Right lobe of liver (tissue), 6 donors: ENCODE measurements around the gene TNNC1. TPM values are rescaled to one million over a fixed set of nuclear protein-coding genes. Genes with fewer than 3 reads are reported as not detected.

ENCODE experiments used
- ATAC-seq, 4 donors: fragments of 200-7000 bp; cut with Tn5 transposase; one replicate each; pipeline ENCODE4 v1.9.1; 2020; ENCODE audit warnings: mild to moderate bottlenecking in 4 of 4, moderate library complexity in 4 of 4
- DNase-seq, 3 donors: peaks; one replicate each; pipeline ENCODE4 v3.0.0-alpha.2; 2020
- H3K27ac ChIP-seq, 3 donors: fragments of 200-600 bp; one replicate each; pipeline ENCODE4 v1.8.0; 2022
- H3K27me3 ChIP-seq, 2 donors: fragments of 200-600 bp; one replicate each; pipeline ENCODE4 v1.8.0; 2022
- H3K36me3 ChIP-seq, 4 donors: fragments of 200-600 bp; sonication (generic) in 1 of 4; one replicate each; pipeline versions ENCODE4 v1.5.1 to v1.8.0; 2017 to 2022; ENCODE audit warnings: control low read depth in 1 of 4
- H3K4me1 ChIP-seq, 4 donors: fragments of 200-600 bp; sonication (generic) in 1 of 4; one replicate each; pipeline versions ENCODE4 v1.5.1 to v1.8.0; 2017 to 2022; ENCODE audit warnings: control low read depth in 1 of 4
- H3K4me3 ChIP-seq, 3 donors: fragments of 200-600 bp; one replicate each; pipeline ENCODE4 v1.8.0; 2022
- H3K9me3 ChIP-seq, 4 donors: fragments of 200-600 bp; sonication (generic) in 1 of 4; one replicate each; pipeline versions ENCODE4 v1.5.1 to v1.8.0; 2017 to 2022; ENCODE audit warnings: control low read depth in 1 of 4
- CTCF ChIP-seq, 4 donors: fragments of 200-600 bp in 3 of 4; fragments of 450-650 bp in 1 of 4; IDR thresholded peaks; one replicate each; pipeline versions ENCODE4 v1.5.1 to v1.8.0; 2016 to 2022; ENCODE audit warnings: antibody characterized with exemption in 4 of 4, mild to moderate bottlenecking in 2 of 4
- POLR2A ChIP-seq: fragments of 450-650 bp; IDR thresholded peaks from one replicate; pipeline ENCODE4 v1.6.1; 2017; ENCODE audit warnings: antibody characterized with exemption, mild to moderate bottlenecking
- WGBS: methylation state at CpG from one replicate; pipeline ENCODE4 v1.1.6; 2018; ENCODE audit warnings: low coverage, low lambda C conversion rate; ENCODE audit not compliant: insufficient coverage; ENCODE audit errors: missing lambda C conversion rate; 5-methylcytosine and 5-hydroxymethylcytosine counted together
- intact Hi-C, 2 donors: fragments of 100-400 bp; cut with DNase I; formaldehyde crosslinking; loops; one replicate each; pipeline versions ENCODE4 v1.11.2 to v1.14.1; 2022
- total RNA-seq, 6 experiments: library from RNA; depleted of rRNA in 2 of 6; stranded (reverse); fragments of >200 nt in 2 of 6; fragmentation: NEBNext Ultra II Directional in 3 of 6; extraction: Animal tissue kit (Norgen Biotek cat#: 25700) in 3 of 6; gene quantifications; one replicate each; pipeline versions ENCODE4 v1.1.0 to v1.2.4, GENCODE V29; 2016 to 2023
- donor health status: DM: no; HTN: yes; CAD: no.
- donor health status: DM: no; HTN: no; CAD: no.
- donor health status: DM: no; HTN: no; CAD: no.
- donor health status: DM: no; HTN: yes; CAD: no.
- donor health status: DM: no; HTN: yes; CAD: no.

TNNC1 gene
- total RNA-seq, 6 experiments from 2014 or later = 0.55 to 12.2 (median 1.3) TPM

- H3K36me3 ChIP-seq = peaks cover 4 to 47% (median 23%) of the 10 kb centered on the region in 4 donors
- H3K27ac ChIP-seq = no peak overlapping the region
- H3K4me1 ChIP-seq = peaks cover 0 to 4% (median 0%) of the 10 kb centered on the region in 4 donors
- no peak overlapping the region for H3K4me3 ChIP-seq
- ATAC-seq (peak in 1 of 4 donors; percentile 26), DNase-seq (peak in 1 of 3 donors; percentile 46)
- no peaks in the 10 kb centered on the region for H3K9me3 ChIP-seq
- no peak for TF ChIP-seq CTCF (IDR thresholded peaks at IDR 0.05)
- no peak for TF ChIP-seq POLR2A
- 76% methylated on average over 8 of the region's 27 CpGs for WGBS
- H3K27me3 ChIP-seq = no peaks in the 10 kb centered on the region
- intact Hi-C loops = loop anchor here in 1 of 2 donors (10.0 kb wide), 1 partner anchor 194 kb away; no protein-coding TSS in a partner anchor
These were observed 27.2 kb upstream of the TNNC1 start for GRCh38 chr3:52480768-52481715.

GRCh38 chr3:52479877-52480575 lies 26.2 kb upstream of the TNNC1 start:
- ATAC-seq = no peak
- Histone ChIP-seq H3K27ac (no peak overlapping the region), H3K36me3 (peaks cover 4 to 45% (median 25%) of the 10 kb centered on the region in 4 donors), H3K4me1 (peaks cover 0 to 8% (median 0%) of the 10 kb centered on the region in 4 donors), H3K27me3 (no peaks in the 10 kb centered on the region), H3K9me3 (no peaks in the 10 kb centered on the region), H3K4me3 (no peak overlapping the region)
- TF ChIP-seq CTCF (IDR thresholded peaks at IDR 0.05) (no peak), POLR2A (no peak)
- intact Hi-C loops = loop anchor here in 1 of 2 donors (10.0 kb wide), 1 partner anchor 195 kb away; no protein-coding TSS in a partner anchor
- DNase-seq = peak in 1 of 3 donors; percentile 18
- 100% methylated on average over 3 of the region's 16 CpGs for WGBS

GRCh38 chr3:52479037-52479876 lies 25.4 kb upstream of the TNNC1 start:
- Histone ChIP-seq H3K36me3 (peaks cover 4 to 51% (median 27%) of the 10 kb centered on the region in 4 donors), H3K4me3 (no peak overlapping the region), H3K27me3 (no peaks in the 10 kb centered on the region), H3K4me1 (peaks cover 0 to 8% (median 0%) of the 10 kb centered on the region in 4 donors), H3K27ac (no peak overlapping the region), H3K9me3 (no peaks in the 10 kb centered on the region)
- TF ChIP-seq CTCF (IDR thresholded peaks at IDR 0.05) (no peak), POLR2A (no peak)
- WGBS = 89% methylated on average over 4 of the region's 7 CpGs
- DNase-seq = peak in 1 of 3 donors; percentile 11
- intact Hi-C loops = no loop called here
- ATAC-seq = no peak

GRCh38 chr3:52477796-52478095 lies 23.9 kb upstream of the TNNC1 start:
- no CpG with 5 or more reads among the region's 6 CpGs for WGBS
- TF ChIP-seq CTCF (IDR thresholded peaks at IDR 0.05) (no peak), POLR2A (no peak)
- no peaks in the 10 kb centered on the region for H3K27me3 ChIP-seq
- H3K27ac ChIP-seq = no peak overlapping the region
- no peak for ATAC-seq
- H3K9me3 ChIP-seq = no peaks in the 10 kb centered on the region
- H3K4me3 ChIP-seq = no peak overlapping the region
- H3K4me1 ChIP-seq = peaks cover 0 to 8% (median 0%) of the 10 kb centered on the region in 4 donors
- H3K36me3 ChIP-seq = peaks cover 4 to 62% (median 34%) of the 10 kb centered on the region in 4 donors
- no peak for DNase-seq
- intact Hi-C loops = no loop called here
